GM23338 (cell line): Measurements from ENCODE around the gene EFNB2. TPM values are rescaled to one million over a fixed set of nuclear protein-coding genes. Genes with fewer than 3 reads are reported as not detected.

Experiments used
- ATAC-seq: fragments of 200-7000 bp; cut with Tn5 transposase; 3 replicates; pipeline ENCODE4 v1.9.1; 2020
- DNase-seq: peaks from one replicate; pipeline ENCODE4 v3.0.0-alpha.2; 2015; ENCODE audit warnings: low spot score
- H2AFZ ChIP-seq: fragments of 200-600 bp; sonication (generic); 2 replicates; pipeline ENCODE4 v1.8.0; 2016; ENCODE audit warnings: antibody characterized with exemption, mild to moderate bottlenecking, moderate library complexity
- H3F3A ChIP-seq: fragments of 200-600 bp; sonication (generic); replicated peaks from 2 replicates; pipeline ENCODE4 v1.8.0; 2017; ENCODE audit warnings: antibody characterized with exemption, mixed run types, low read depth
- H3K27ac ChIP-seq: fragments of 200-600 bp; sonication (generic); 2 replicates; pipeline ENCODE4 v1.6.1; 2016; ENCODE audit warnings: low read depth
- H3K27me3 ChIP-seq: fragments of 200-600 bp; sonication (generic); 2 replicates; pipeline ENCODE4 v1.8.0; 2016; ENCODE audit warnings: mild to moderate bottlenecking, mixed run types, moderate library complexity; ENCODE audit not compliant: insufficient read depth
- H3K36me3 ChIP-seq: fragments of 200-600 bp; sonication (generic); 2 replicates; pipeline ENCODE4 v1.8.0; 2016; ENCODE audit warnings: mild to moderate bottlenecking; ENCODE audit not compliant: insufficient read depth
- H3K4me1 ChIP-seq: fragments of 200-600 bp; sonication (generic); 2 replicates; pipeline ENCODE4 v1.8.0; 2016; ENCODE audit warnings: mild to moderate bottlenecking, moderate library complexity; ENCODE audit not compliant: insufficient read depth
- H3K4me2 ChIP-seq: fragments of 200-600 bp; sonication (generic); 2 replicates; pipeline ENCODE4 v1.7.1; 2017; ENCODE audit warnings: mixed run types
- H3K4me3 ChIP-seq: fragments of 200-600 bp; sonication (generic); 2 replicates; pipeline ENCODE4 v1.6.1; 2016; ENCODE audit warnings: mixed run types
- H3K79me2 ChIP-seq: fragments of 200-600 bp; sonication (generic); replicated peaks from 2 replicates; pipeline ENCODE4 v1.8.0; 2017; ENCODE audit warnings: mild to moderate bottlenecking; ENCODE audit not compliant: insufficient read depth
- H3K9me2 ChIP-seq: fragments of 200-600 bp; sonication (generic); 2 replicates; pipeline ENCODE4 v1.8.0; 2017; ENCODE audit not compliant: insufficient read depth
- H4K20me1 ChIP-seq: fragments of 200-600 bp; sonication (generic); replicated peaks from 2 replicates; pipeline ENCODE4 v1.8.0; 2017; ENCODE audit warnings: mild to moderate bottlenecking; ENCODE audit not compliant: insufficient read depth
- H3K27ac Mint-ChIP-seq: 2 replicates; pipeline ENCODE4 v1.8.0; 2020; ENCODE audit warnings: inconsistent platforms, mild to moderate bottlenecking, moderate library complexity, mixed read lengths
- H3K27me3 Mint-ChIP-seq: 3 replicates; pipeline ENCODE4 v1.8.0; 2022; ENCODE audit warnings: low read depth, mild to moderate bottlenecking, moderate library complexity, mixed read lengths, inconsistent platforms; ENCODE audit not compliant: insufficient read depth, poor library complexity
- H3K36me3 Mint-ChIP-seq: 3 replicates; pipeline ENCODE4 v1.8.0; 2021; ENCODE audit warnings: low read depth, mild to moderate bottlenecking, inconsistent platforms, moderate library complexity, mixed read lengths
- H3K4me1 Mint-ChIP-seq: 3 replicates; pipeline ENCODE4 v1.8.0; 2020; ENCODE audit warnings: mild to moderate bottlenecking, inconsistent platforms, mixed read lengths
- H3K4me3 Mint-ChIP-seq: 3 replicates; pipeline ENCODE4 v1.8.0; 2021; ENCODE audit warnings: moderate library complexity, mild to moderate bottlenecking, inconsistent platforms, mixed read lengths
- H3K9me3 Mint-ChIP-seq: 3 replicates; pipeline ENCODE4 v1.8.0; 2020; ENCODE audit warnings: moderate library complexity, mild to moderate bottlenecking, inconsistent platforms, mixed read lengths
- CREB1 ChIP-seq: fragments of 250-450 bp; sonication (Bioruptor Pico); IDR thresholded peaks from 2 replicates; pipeline ENCODE4 v1.5.0; 2020; ENCODE audit warnings: low read depth, mild to moderate bottlenecking, moderate library complexity
- ETS1 ChIP-seq: IDR thresholded peaks from 2 replicates; pipeline ENCODE4 v1.6.1; 2016; ENCODE audit warnings: antibody characterized with exemption
- EZH2 ChIP-seq: fragments of 200-600 bp; sonication (generic); IDR thresholded peaks from one replicate; pipeline ENCODE4 v1.8.0; 2017; ENCODE audit warnings: antibody characterized with exemption, mild to moderate bottlenecking, low read depth; ENCODE audit not compliant: unreplicated experiment
- JUNB ChIP-seq: IDR thresholded peaks from one replicate; pipeline ENCODE4 v1.6.1; 2016; ENCODE audit warnings: antibody characterized with exemption; ENCODE audit not compliant: unreplicated experiment
- POLR2AphosphoS5 ChIP-seq: IDR thresholded peaks from 2 replicates; pipeline ENCODE4 v1.6.1; 2016; ENCODE audit warnings: antibody characterized with exemption, low read depth
- REST ChIP-seq: IDR thresholded peaks from one replicate; pipeline ENCODE4 v1.6.1; 2018; ENCODE audit warnings: antibody characterized with exemption; ENCODE audit not compliant: unreplicated experiment
- STAT1 ChIP-seq: IDR thresholded peaks from one replicate; pipeline ENCODE4 v1.6.1; 2016; ENCODE audit warnings: antibody characterized with exemption; ENCODE audit not compliant: unreplicated experiment
- ZNF114 ChIP-seq: fragments of 250-450 bp; sonication (Bioruptor Pico); IDR thresholded peaks from 2 replicates; pipeline ENCODE4 v1.5.0; 2020; ENCODE audit warnings: mild to moderate bottlenecking, moderate library complexity
- ZNF462 ChIP-seq: fragments of 250-450 bp; sonication (Bioruptor Pico); IDR thresholded peaks from 2 replicates; pipeline ENCODE4 v1.5.0; 2020; ENCODE audit warnings: mild to moderate bottlenecking, moderate library complexity
- polyA plus RNA-seq: library from polyadenylated mRNA; unstranded; fragments of >200 nt; fragmentation: Nextera tagmentation; extraction: Ambion mirVana; gene quantifications from 2 replicates; pipeline ENCODE4 v1.2.1, GENCODE V29; 2016
- total RNA-seq: library from RNA; depleted of rRNA; stranded (reverse); fragments of >200 nt; shearing (Covaris generic); gene quantifications from 2 replicates; pipeline ENCODE4 v1.2.3, GENCODE V29; 2014

The EFNB2 gene
- total and polyA plus RNA-seq, 2 experiments from 2014 or later: 5.7 to 10.9 TPM

GRCh38 chr13:106480351-106480910 lies 55.0 kb downstream of the EFNB2 start:
- ATAC-seq (no peak), DNase-seq (no peak)
- Mint-ChIP-seq H3K36me3 (no peaks in the 10 kb centered on the region), H3K9me3 (no peaks in the 10 kb centered on the region), H3K27ac (no peak overlapping the region), H3K27me3 (no peaks in the 10 kb centered on the region), H3K4me1 (peaks cover 15% of the 10 kb centered on the region), H3K4me3 (no peak overlapping the region)
- Histone ChIP-seq H3F3A (no peaks in the 10 kb centered on the region), H4K20me1 (no peaks in the 10 kb centered on the region), H2AFZ (peak overlapping the region; percentile 79), H3K4me2 (no peak overlapping the region), H3K36me3 (no peaks in the 10 kb centered on the region), H3K27ac (no peak overlapping the region), H3K9me2 (no peaks in the 10 kb centered on the region; the same call in 1 of the 2 replicates), H3K4me1 (peaks cover 6% of the 10 kb centered on the region), H3K79me2 (no peaks in the 10 kb centered on the region), H3K27me3 (no peaks in the 10 kb centered on the region), H3K4me3 (no peak overlapping the region)
- TF ChIP-seq CREB1 (CRISPR knock-in tag) (no peak), JUNB (no peak), ZNF114 (no peak), ZNF462 (CRISPR knock-in tag) (no peak)

GRCh38 chr13:106479929-106480328 lies 55.5 kb downstream of the EFNB2 start:
- Histone ChIP-seq H3F3A (no peaks in the 10 kb centered on the region), H4K20me1 (no peaks in the 10 kb centered on the region), H3K27me3 (no peaks in the 10 kb centered on the region), H3K4me1 (peaks cover 6% of the 10 kb centered on the region), H3K4me2 (no peak overlapping the region), H3K36me3 (no peaks in the 10 kb centered on the region), H3K9me2 (no peaks in the 10 kb centered on the region; the same call in 1 of the 2 replicates), H3K79me2 (no peaks in the 10 kb centered on the region), H3K27ac (no peak overlapping the region), H3K4me3 (no peak overlapping the region), H2AFZ (peak overlapping the region; percentile 79)
- peak; percentile 45; the same call in 1 of the 3 replicates for ATAC-seq
- H3K27me3 Mint-ChIP-seq: no peaks in the 10 kb centered on the region
- peaks cover 11% of the 10 kb centered on the region for H3K4me1 Mint-ChIP-seq
- no peaks in the 10 kb centered on the region for H3K36me3 Mint-ChIP-seq
- TF ChIP-seq POLR2AphosphoS5 (no peak), ETS1 (no peak), EZH2 (no peak), REST (no peak), ZNF114 (no peak), CREB1 (CRISPR knock-in tag) (no peak), STAT1 (no peak)
- peak; percentile 24 for DNase-seq
- H3K4me3 Mint-ChIP-seq: no peak overlapping the region
- peak overlapping the region; percentile 75 for H3K27ac Mint-ChIP-seq
- no peaks in the 10 kb centered on the region for H3K9me3 Mint-ChIP-seq
